ENCODE measurements around the gene PTPRR.

DNA sequence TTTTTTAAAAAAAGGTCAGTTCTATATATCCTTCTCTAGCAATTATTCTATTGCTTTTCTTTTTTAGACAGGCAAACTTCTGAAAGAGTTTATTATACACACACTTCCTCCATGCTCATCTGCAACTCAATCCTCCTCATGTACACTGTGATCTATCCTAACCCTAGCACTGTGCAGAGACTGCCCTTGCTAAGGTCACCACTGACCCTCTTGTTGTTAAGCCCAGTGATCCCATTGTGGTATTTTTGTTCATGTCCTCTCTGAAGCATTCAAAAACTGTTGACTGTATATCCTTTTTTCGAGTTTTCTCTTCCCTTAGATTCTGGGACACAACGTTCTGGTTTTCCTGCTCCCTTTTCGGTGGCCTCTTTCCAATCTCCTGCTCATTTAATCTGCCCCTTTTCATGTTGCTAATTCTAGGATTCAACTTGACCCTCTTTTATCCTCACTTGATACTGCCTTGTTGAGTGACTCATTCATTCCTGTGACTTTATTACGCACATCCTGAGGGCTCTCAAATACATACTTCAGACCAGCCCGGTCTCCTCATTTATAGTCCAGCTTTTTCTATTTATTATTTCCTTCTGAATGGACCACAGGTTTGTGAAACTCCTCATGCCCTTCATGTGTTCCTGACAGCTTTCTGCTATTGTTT is 229.4 kb downstream of the PTPRR start:
- TF ChIP-seq, protein P1, sequence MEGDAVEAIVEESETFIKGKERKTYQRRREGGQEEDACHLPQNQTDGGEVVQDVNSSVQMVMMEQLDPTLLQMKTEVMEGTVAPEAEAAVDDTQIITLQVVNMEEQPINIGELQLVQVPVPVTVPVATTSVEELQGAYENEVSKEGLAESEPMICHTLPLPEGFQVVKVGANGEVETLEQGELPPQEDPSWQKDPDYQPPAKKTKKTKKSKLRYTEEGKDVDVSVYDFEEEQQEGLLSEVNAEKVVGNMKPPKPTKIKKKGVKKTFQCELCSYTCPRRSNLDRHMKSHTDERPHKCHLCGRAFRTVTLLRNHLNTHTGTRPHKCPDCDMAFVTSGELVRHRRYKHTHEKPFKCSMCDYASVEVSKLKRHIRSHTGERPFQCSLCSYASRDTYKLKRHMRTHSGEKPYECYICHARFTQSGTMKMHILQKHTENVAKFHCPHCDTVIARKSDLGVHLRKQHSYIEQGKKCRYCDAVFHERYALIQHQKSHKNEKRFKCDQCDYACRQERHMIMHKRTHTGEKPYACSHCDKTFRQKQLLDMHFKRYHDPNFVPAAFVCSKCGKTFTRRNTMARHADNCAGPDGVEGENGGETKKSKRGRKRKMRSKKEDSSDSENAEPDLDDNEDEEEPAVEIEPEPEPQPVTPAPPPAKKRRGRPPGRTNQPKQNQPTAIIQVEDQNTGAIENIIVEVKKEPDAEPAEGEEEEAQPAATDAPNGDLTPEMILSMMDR (IDR thresholded peaks at IDR 0.05), result no peak
- no peak for TF ChIP-seq POLR2AphosphoS5 (IDR thresholded peaks at IDR 0.05)
- no peak for TF ChIP-seq POLR2A (IDR thresholded peaks at IDR 0.05)
- no peak for TF ChIP-seq EP300 (IDR thresholded peaks at IDR 0.05)

Data from stomach (tissue), 4 donors.